Muscle layer of colon (tissue), 2 donors: Measurements from ENCODE around the gene MARK2.

Experiments
- H3K27ac ChIP-seq: one replicate; pipeline ENCODE4 v1.7.0; 2013; ENCODE audit warnings: low read depth, mild to moderate bottlenecking, low read length, moderate library complexity
- H3K27me3 ChIP-seq, 2 donors: one replicate each; pipeline ENCODE4 v1.7.0; 2013; ENCODE audit warnings: low read length in 2 of 2, mild to moderate bottlenecking in 2 of 2; ENCODE audit not compliant: insufficient read depth in 2 of 2, control insufficient read depth in 1 of 2
- H3K36me3 ChIP-seq: one replicate; pipeline ENCODE4 v1.7.0; 2013; ENCODE audit warnings: mild to moderate bottlenecking, low read length; ENCODE audit not compliant: insufficient read depth
- H3K4me1 ChIP-seq: one replicate; pipeline ENCODE4 v1.7.0; 2013; ENCODE audit warnings: mild to moderate bottlenecking, low read length; ENCODE audit not compliant: insufficient read depth
- H3K4me3 ChIP-seq, 2 donors: one replicate each; pipeline ENCODE4 v1.7.0; 2013; ENCODE audit warnings: low read length in 2 of 2, low read depth in 1 of 2, mild to moderate bottlenecking in 1 of 2, moderate library complexity in 1 of 2
- H3K9ac ChIP-seq: one replicate; pipeline ENCODE4 v1.7.0; 2013; ENCODE audit warnings: low read length
- H3K9me3 ChIP-seq: one replicate; pipeline ENCODE4 v1.7.0; 2013; ENCODE audit warnings: mild to moderate bottlenecking, low read length
- donor health status: abdominal sarcoma.
- donor health status: Adenocarcinoma of cecum.

The MARK2 gene

GRCh38 chr11:63907063-63907462 is 68.2 kb downstream of the MARK2 start:
- no peaks in the 10 kb centered on the region for H3K27me3 ChIP-seq
- no peak overlapping the region for H3K4me3 ChIP-seq
- H3K27ac ChIP-seq: no peak overlapping the region
- no peaks in the 10 kb centered on the region for H3K9me3 ChIP-seq
- H3K9ac ChIP-seq: no peak overlapping the region
- peaks cover 23% of the 10 kb centered on the region for H3K4me1 ChIP-seq
- peaks cover 43% of the 10 kb centered on the region for H3K36me3 ChIP-seq

GRCh38 chr11:63907808-63908530 is 69.1 kb downstream of the MARK2 start:
- Histone ChIP-seq H3K27me3 (no peaks in the 10 kb centered on the region), H3K9ac (no peak overlapping the region), H3K36me3 (peaks cover 34% of the 10 kb centered on the region)

GRCh38 chr11:63908631-63909401 is 69.9 kb downstream of the MARK2 start:
- Histone ChIP-seq H3K4me1 (peaks cover 23% of the 10 kb centered on the region), H3K27ac (no peak overlapping the region), H3K27me3 (no peaks in the 10 kb centered on the region), H3K36me3 (peaks cover 26% of the 10 kb centered on the region), H3K9me3 (no peaks in the 10 kb centered on the region), H3K4me3 (peak overlapping the region in 1 of 2 donors; percentile 9), H3K9ac (no peak overlapping the region)

More at GRCh38 chr11:63907808-63908530, 69.1 kb downstream of the MARK2 start:
- Histone ChIP-seq H3K4me3 (peak overlapping the region in 1 of 2 donors; percentile 9), H3K27ac (no peak overlapping the region), H3K9me3 (no peaks in the 10 kb centered on the region), H3K4me1 (peaks cover 23% of the 10 kb centered on the region)

- no peak overlapping the region for H3K4me3 ChIP-seq
Observed at GRCh38 chr11:63909591-63910506, 70.9 kb downstream of the MARK2 start.

GRCh38 chr11:63910675-63911074 is 71.8 kb downstream of the MARK2 start:
- H3K9ac ChIP-seq: no peak overlapping the region
- H3K4me1 ChIP-seq: peaks cover 23% of the 10 kb centered on the region
- peaks cover 9% of the 10 kb centered on the region for H3K36me3 ChIP-seq
- H3K9me3 ChIP-seq: no peaks in the 10 kb centered on the region
- no peak overlapping the region for H3K27ac ChIP-seq
- H3K27me3 ChIP-seq: no peaks in the 10 kb centered on the region
- H3K4me3 ChIP-seq: no peak overlapping the region

More at GRCh38 chr11:63909591-63910506, 70.9 kb downstream of the MARK2 start:
- no peak overlapping the region for H3K9ac ChIP-seq
- H3K36me3 ChIP-seq: peaks cover 16% of the 10 kb centered on the region
- no peaks in the 10 kb centered on the region for H3K27me3 ChIP-seq
- H3K27ac ChIP-seq: no peak overlapping the region
- H3K9me3 ChIP-seq: no peaks in the 10 kb centered on the region
- peaks cover 23% of the 10 kb centered on the region for H3K4me1 ChIP-seq

GRCh38 chr11:63911440-63911839 is 72.5 kb downstream of the MARK2 start:
- Histone ChIP-seq H3K27me3 (no peaks in the 10 kb centered on the region), H3K9ac (no peak overlapping the region), H3K36me3 (peaks cover 4% of the 10 kb centered on the region), H3K27ac (no peak overlapping the region), H3K9me3 (no peaks in the 10 kb centered on the region), H3K4me3 (no peak overlapping the region), H3K4me1 (peaks cover 30% of the 10 kb centered on the region)

- Histone ChIP-seq H3K36me3 (peaks cover 3% of the 10 kb centered on the region), H3K4me1 (peaks cover 30% of the 10 kb centered on the region), H3K4me3 (no peak overlapping the region), H3K9ac (no peak overlapping the region), H3K27ac (no peak overlapping the region), H3K9me3 (no peaks in the 10 kb centered on the region), H3K27me3 (no peaks in the 10 kb centered on the region)
Observed at GRCh38 chr11:63911876-63912275, 73.0 kb downstream of the MARK2 start.

GRCh38 chr11:63912678-63913077 is 73.8 kb downstream of the MARK2 start:
- Histone ChIP-seq H3K4me1 (peaks cover 29% of the 10 kb centered on the region), H3K27me3 (no peaks in the 10 kb centered on the region), H3K9ac (no peak overlapping the region), H3K27ac (no peak overlapping the region), H3K36me3 (no peaks in the 10 kb centered on the region), H3K9me3 (no peaks in the 10 kb centered on the region), H3K4me3 (no peak overlapping the region)

- H3K4me3 ChIP-seq: no peak overlapping the region
- H3K36me3 ChIP-seq: no peaks in the 10 kb centered on the region
- peaks cover 27% of the 10 kb centered on the region for H3K4me1 ChIP-seq
- H3K27me3 ChIP-seq: no peaks in the 10 kb centered on the region
- no peak overlapping the region for H3K9ac ChIP-seq
- no peaks in the 10 kb centered on the region for H3K9me3 ChIP-seq
- no peak overlapping the region for H3K27ac ChIP-seq
Observed at GRCh38 chr11:63913866-63914830, 75.2 kb downstream of the MARK2 start.

- H3K9ac ChIP-seq: no peak overlapping the region
- H3K36me3 ChIP-seq: no peaks in the 10 kb centered on the region
- H3K9me3 ChIP-seq: no peaks in the 10 kb centered on the region
- H3K27ac ChIP-seq: no peak overlapping the region
- no peak overlapping the region for H3K4me3 ChIP-seq
- no peaks in the 10 kb centered on the region for H3K27me3 ChIP-seq
- peaks cover 33% of the 10 kb centered on the region for H3K4me1 ChIP-seq
Observed at GRCh38 chr11:63914896-63915691, 76.2 kb downstream of the MARK2 start.
